HG03139 (cell line): ENCODE measurements around the gene ZDHHC3.
"Not testable (repeated sequence)": the region's sequence is repeated elsewhere in the genome, so short reads cannot be mapped to it uniquely, and the experiment has no call there.

ENCODE experiments used
- ATAC-seq: cut with Tn5 transposase; IDR thresholded peaks from one replicate; pipeline ENCODE4 v1.9.1; 2021; ENCODE audit not compliant: unreplicated experiment

ZDHHC3 gene

GRCh38 chr3:44996556-44996969 lies 20.6 kb upstream of the ZDHHC3 start:
- no peak for ATAC-seq

DNA sequence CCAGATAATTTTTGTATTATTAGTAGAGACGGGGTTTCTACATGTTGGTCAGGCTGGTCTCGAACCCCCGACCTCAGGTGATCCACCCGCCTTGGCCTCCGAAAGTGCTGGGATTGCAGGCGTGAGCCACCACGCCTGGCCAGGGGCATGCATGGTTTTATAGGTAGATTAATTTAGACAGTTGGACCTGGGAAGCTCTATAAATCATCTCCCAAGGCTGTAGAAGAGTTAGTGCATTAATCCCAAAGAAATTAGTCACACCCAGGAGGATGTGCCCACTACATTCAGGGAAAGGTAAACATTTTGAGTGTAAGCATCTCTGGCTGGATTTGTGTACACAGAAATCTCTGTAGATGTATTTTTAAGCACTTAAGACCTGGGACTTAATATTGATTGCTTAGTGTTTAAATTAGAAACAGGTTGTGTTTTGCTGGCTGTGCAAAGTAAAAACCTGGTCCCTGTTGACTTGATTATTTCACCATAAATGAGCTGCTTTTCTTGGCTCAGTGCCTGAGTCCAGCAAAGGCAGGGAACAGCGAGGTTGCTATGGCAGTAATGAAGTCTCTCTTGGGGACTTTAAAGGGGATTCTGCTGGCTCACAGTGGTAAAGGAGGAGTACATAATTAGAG lies 19.3 kb upstream of the ZDHHC3 start:
- no peak for ATAC-seq

GRCh38 chr3:44993471-44994205 lies 17.7 kb upstream of the ZDHHC3 start:
- ATAC-seq, result no peak

DNA sequence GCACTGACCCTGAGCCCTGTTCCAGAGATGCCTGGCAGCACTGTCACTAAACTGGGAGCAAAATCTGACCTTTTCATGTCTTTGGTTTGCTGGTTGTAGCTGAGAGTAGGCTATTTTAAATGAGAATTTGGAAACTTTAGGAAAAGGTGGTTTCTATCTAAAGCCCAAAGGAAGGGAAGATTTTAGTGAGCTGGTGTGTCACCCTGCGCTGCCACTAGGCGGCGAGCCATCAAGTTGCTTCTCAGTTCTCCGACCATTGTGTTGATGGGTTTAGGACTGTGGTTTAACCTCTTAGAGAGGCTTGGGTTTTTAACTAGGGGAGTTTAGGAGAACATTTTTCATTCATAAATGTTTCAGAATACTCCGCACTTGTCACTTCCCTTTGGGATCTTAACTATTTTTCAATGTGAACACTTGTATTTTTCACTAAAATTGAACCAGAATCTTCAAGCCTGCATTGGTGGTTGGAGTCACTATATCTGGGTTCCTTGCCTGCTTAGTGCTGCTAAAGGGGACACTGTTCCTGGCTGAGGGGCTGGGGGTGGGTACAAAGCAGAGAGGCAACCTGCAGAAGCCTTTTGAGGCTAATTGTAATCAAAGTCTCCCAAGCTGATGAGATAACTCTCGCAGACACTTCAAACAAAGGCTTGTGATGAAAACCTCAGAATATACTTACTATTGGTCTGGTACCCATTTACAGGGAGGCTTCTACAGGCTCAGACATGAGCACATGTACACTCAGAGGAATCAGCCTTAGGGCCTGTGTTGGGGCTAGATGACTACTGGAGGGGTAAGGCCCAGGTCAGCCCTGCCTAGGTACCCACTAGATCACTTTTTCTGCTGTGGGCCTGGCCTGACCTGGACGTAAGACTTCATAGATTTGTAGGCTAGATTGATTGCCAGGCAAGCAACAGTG lies 16.8 kb upstream of the ZDHHC3 start:
- no peak for ATAC-seq

- no peak for ATAC-seq
These were observed 15.4 kb upstream of the ZDHHC3 start for GRCh38 chr3:44991326-44991725.

DNA sequence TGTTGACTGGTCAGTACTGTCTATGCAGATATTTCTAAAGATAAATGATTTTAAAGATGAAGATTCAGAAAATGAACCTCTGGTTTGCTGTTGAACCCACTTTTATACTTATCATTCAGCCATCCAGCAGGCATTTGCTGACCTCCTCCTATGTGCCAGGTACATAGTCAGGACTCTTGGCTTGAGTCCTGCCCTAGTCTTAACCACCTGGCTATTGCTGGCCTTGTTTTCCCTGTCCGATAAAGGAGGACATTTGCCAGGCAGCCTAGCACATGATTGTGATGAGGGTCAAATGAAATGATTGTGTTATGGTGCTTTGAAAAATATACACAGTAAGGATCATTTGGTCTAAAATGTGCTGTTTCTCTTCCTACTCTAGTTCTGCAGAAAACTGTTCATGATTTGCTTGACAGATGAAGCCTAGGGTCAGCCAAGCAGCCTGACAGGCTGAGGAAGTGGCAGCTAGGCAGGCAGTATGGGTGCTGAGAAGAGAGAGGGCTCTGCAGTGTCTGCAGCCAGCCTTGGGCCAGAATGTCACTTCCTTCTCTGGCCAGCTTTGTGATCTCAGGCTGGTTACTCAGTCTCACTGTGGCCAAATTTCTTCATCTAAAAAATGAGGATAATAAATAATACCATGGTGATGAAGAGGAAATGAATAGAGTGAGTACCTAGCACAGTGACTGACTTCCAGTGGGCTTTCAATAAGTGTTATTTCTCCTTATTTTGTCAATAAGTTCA lies 13.8 kb upstream of the ZDHHC3 start:
- ATAC-seq, result no peak

GRCh38 chr3:44989141-44989540 lies 13.2 kb upstream of the ZDHHC3 start:
- ATAC-seq, result no peak

DNA sequence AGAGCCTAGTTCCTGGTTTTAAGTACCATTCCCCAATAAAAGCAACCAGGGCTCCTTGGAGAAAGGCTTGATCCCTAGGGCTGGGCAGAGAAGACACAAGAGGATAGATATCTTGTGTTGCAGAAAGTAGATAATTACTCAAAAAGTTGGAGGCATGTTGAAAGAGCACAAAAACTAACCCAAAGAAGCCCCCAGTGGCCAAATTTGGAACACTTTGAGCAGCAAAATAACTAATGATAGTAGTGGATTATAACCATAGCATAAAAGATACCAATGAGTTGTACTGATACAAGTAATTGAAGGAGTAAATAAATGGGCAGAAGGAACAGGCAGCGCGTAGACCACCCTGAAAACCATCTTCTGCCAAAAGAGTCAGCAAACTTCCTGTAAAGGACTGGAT lies 12.1 kb upstream of the ZDHHC3 start:
- ATAC-seq, result no peak

- ATAC-seq, result no peak
These were observed 11.4 kb upstream of the ZDHHC3 start for GRCh38 chr3:44987332-44987731.

GRCh38 chr3:44986330-44986729 lies 10.4 kb upstream of the ZDHHC3 start:
- ATAC-seq, result not testable (repeated sequence)

- ATAC-seq, result no peak
These were observed 8.4 kb upstream of the ZDHHC3 start for GRCh38 chr3:44984335-44984734.

DNA sequence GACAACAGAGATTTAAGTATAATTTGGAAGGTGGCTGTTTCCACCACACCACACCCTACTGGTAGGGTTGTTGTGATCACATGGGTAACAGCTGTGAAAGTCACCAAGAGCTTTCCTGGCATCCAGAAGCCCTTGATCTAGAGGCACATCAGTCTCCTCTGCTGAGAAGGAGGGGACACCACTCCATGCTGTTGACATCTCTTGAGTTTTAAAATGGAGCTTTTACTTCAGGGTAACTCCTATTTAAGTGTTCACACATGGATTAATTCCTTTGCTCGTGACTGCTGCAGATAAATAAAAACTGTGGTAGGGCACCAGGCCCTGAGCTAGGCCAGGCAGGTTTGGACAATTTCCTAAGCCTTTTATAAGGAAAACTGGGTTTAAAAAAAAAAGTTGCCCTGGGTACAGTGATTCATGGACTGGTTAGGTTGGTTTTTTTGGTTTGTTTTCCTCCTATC lies 7.5 kb upstream of the ZDHHC3 start:
- ATAC-seq, result no peak

- no peak for ATAC-seq
These were observed 6.8 kb upstream of the ZDHHC3 start for GRCh38 chr3:44982817-44983216.

GRCh38 chr3:44981751-44982150 lies 5.8 kb upstream of the ZDHHC3 start:
- no peak for ATAC-seq

DNA sequence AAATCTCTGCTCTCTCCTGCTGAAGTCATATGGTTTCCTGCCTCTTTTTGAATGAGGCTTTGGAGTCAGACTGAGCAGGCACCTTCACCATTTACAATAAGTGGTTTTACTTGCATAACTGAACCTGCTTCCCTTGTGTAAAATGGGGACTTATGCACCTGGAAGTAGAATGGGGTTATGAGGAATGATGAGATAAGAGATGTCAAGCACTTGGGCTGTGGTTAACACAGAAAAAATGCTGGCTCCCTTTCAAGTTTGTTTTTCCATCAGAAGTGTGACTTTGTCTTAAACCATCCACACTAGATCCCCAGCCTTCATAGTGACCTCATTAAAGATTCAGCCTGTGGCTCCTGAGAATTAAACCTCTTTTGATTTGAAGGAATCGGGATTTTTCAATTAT lies 5.2 kb upstream of the ZDHHC3 start:
- no peak for ATAC-seq

- no peak for ATAC-seq
These were observed 1.6 kb downstream of the ZDHHC3 start for GRCh38 chr3:44974416-44974815.

GRCh38 chr3:44970926-44971490 lies 5.0 kb downstream of the ZDHHC3 start:
- ATAC-seq, result no peak

GRCh38 chr3:44969828-44970179 lies 6.2 kb downstream of the ZDHHC3 start:
- no peak for ATAC-seq

- no peak for ATAC-seq
These were observed 6.7 kb downstream of the ZDHHC3 start for GRCh38 chr3:44969154-44969827.

DNA sequence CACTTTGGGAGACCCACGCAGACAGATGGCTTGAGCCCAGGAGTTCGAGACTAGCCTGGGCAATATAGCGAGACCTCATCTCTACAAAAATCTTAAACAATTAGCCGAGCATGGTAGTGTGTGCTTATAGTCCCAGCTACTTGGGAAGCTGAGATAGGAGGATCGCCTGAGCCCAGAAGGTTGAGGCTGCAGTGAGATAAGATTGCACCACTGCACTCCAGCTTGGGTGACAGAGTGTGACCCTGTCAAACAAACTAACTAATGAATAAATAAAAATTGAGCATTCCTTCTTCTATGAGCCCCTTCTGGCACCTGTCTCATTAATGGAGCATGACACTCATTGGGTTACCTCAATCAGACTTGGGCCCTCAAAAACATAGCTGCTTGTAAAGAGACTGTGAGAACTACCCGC lies 7.5 kb downstream of the ZDHHC3 start:
- no peak for ATAC-seq
